Measurements from ENCODE around the gene RRM1. TPM values are rescaled to one million over a fixed set of nuclear protein-coding genes. Genes with fewer than 3 reads are reported as not detected.
"Not testable (repeated sequence)": the region's sequence is repeated elsewhere in the genome, so short reads cannot be mapped to it uniquely, and the experiment has no call there.

The RRM1 gene
- total RNA-seq, 4 donors from 2014 or later, result 22.3 to 90.8 (median 60.3) TPM

- Histone ChIP-seq H3K9me3 (no peaks in the 10 kb centered on the region), H3K4me3 (no peak overlapping the region), H3K27ac (no peak overlapping the region), H3K36me3 (no peaks in the 10 kb centered on the region), H3K4me1 (no peaks in the 10 kb centered on the region), H3K27me3 (no peaks in the 10 kb centered on the region)
- TF ChIP-seq POLR2A (IDR thresholded peaks at IDR 0.05) (no peak), CTCF (IDR thresholded peaks at IDR 0.05) (no peak)
- DNase-seq, result no peak
- intact Hi-C loops (cut with DNase I), result no loop called here
Measured at GRCh38 chr11:4154503-4154902, 59.9 kb downstream of the RRM1 start.

DNA sequence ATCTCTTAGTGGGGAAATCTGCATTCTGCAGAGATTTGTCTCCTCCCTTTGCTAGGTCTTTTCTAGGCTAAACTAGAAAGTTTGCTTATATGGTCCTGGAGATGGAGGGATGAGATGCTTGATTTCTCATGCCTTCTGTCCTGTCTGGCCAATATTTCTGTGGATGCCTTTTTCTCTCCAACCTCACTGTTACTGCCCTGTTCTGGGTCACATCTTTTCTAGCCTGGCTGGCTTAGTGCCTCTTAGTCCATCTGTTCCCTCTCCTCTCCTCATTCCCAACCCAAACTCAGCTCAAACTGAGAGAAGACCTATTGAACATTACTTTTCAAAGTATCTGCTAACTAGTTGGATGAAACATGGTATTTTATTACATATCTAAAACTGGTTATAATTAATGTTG, 62.0 kb downstream of the RRM1 start:
- Histone ChIP-seq H3K4me3 (no peak overlapping the region), H3K4me1 (no peaks in the 10 kb centered on the region), H3K9me3 (no peaks in the 10 kb centered on the region), H3K36me3 (no peaks in the 10 kb centered on the region), H3K27me3 (no peaks in the 10 kb centered on the region), H3K27ac (no peak overlapping the region)
- intact Hi-C loops (cut with DNase I), result no loop called here
- no peak for TF ChIP-seq POLR2A (IDR thresholded peaks at IDR 0.05)
- TF ChIP-seq CTCF (IDR thresholded peaks at IDR 0.05), result no peak
- DNase-seq, result no peak

DNA sequence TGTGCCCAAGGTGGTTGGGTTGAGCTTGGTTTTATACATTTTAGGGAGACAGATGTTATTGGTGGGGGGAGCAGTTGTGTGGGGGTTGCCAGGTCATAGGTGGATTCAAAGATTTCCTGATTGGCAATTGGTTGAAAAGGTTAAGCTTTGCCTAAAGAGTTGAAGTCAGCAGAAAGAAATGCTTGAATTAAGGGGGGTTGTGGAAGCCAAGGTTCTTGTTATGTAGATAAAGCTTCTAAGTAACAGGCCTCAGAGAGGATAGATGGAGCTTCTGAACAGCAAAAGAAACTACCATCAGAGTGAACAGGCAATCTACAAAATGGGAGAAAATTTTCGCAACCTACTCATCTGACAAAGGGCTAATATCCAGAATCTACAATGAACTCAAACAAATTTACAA, 64.2 kb downstream of the RRM1 start:
- H3K27ac ChIP-seq; intact Hi-C loops (cut with DNase I); H3K9me3 ChIP-seq; H3K27me3 ChIP-seq; H3K4me3 ChIP-seq; H3K36me3 ChIP-seq; H3K4me1 ChIP-seq; DNase-seq: not testable (repeated sequence)
- 58% methylated on average over 1 of the region's 1 CpG; no CpG with 5 or more reads in 1 of the 2 donors for WGBS, 2 donors

DNA sequence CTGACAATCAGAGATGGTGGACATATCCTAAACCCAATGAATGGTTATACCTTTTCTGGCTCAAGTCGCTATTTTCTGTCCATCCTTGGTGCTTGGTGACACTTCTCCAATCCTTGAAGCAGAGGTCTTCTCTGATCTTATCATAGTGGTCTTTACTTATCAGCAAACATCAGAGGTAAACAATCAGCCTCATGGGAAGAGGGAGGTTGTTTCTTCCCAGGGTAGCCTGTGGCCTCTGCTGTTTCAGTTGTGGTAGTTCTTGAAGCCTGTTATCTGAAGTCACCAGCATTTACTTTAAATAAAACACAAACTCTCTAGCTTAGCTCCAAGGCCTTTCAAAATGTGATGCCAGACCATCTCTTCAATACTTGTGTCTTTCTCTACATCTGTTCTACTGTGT, 66.7 kb downstream of the RRM1 start:
- no peaks in the 10 kb centered on the region for H3K36me3 ChIP-seq
- WGBS, 2 donors, result 53 to 64% methylated on average over 1 of the region's 1 CpG
- H3K4me1 ChIP-seq, result no peaks in the 10 kb centered on the region
- no peaks in the 10 kb centered on the region for H3K9me3 ChIP-seq
- DNase-seq, result no peak
- TF ChIP-seq POLR2A (IDR thresholded peaks at IDR 0.05), result no peak
- no peak for TF ChIP-seq CTCF (IDR thresholded peaks at IDR 0.05)
- H3K27me3 ChIP-seq, result no peaks in the 10 kb centered on the region
- intact Hi-C loops (cut with DNase I), result no loop called here
- no peak overlapping the region for H3K4me3 ChIP-seq
- no peak overlapping the region for H3K27ac ChIP-seq

GRCh38 chr11:4164884-4165590, 70.4 kb downstream of the RRM1 start:
- intact Hi-C loops (cut with DNase I), result no loop called here
- Histone ChIP-seq H3K4me3 (no peak overlapping the region), H3K4me1 (no peaks in the 10 kb centered on the region), H3K27ac (no peak overlapping the region), H3K9me3 (no peaks in the 10 kb centered on the region), H3K27me3 (no peaks in the 10 kb centered on the region), H3K36me3 (no peaks in the 10 kb centered on the region)
- 73 to 74% methylated on average over 3 of the region's 3 CpGs for WGBS, 2 donors
- no peak for TF ChIP-seq POLR2A (IDR thresholded peaks at IDR 0.05)
- TF ChIP-seq CTCF (IDR thresholded peaks at IDR 0.05), result no peak
- DNase-seq, result no peak

GRCh38 chr11:4167292-4167691, 72.7 kb downstream of the RRM1 start:
- Histone ChIP-seq H3K9me3 (no peaks in the 10 kb centered on the region), H3K4me3 (no peak overlapping the region), H3K36me3 (no peaks in the 10 kb centered on the region), H3K27me3 (no peaks in the 10 kb centered on the region), H3K4me1 (no peaks in the 10 kb centered on the region), H3K27ac (no peak overlapping the region)
- no peak for DNase-seq
- TF ChIP-seq CTCF (IDR thresholded peaks at IDR 0.05) (no peak), POLR2A (IDR thresholded peaks at IDR 0.05) (no peak)
- intact Hi-C loops (cut with DNase I), result no loop called here
- WGBS, 2 donors, result 82 to 100% methylated on average over 2 to 3 of the region's 3 CpGs
